B cell (primary cell): ENCODE measurements around the gene RAP1GDS1. TPM values are rescaled to one million over a fixed set of nuclear protein-coding genes. Genes with fewer than 3 reads are reported as not detected.

ENCODE experiments used
- ATAC-seq: fragments of 200-7000 bp; cut with Tn5 transposase; one replicate; pipeline ENCODE4 v1.10.0; 2021; ENCODE audit warnings: low read depth, mild to moderate bottlenecking, moderate number of reproducible peaks, moderate library complexity
- CTCF ChIA-PET: fragments of 350-600 bp; sonication (Branson Sonifier 250); formaldehyde crosslinking; loops from one replicate; lab custom pipeline; 2021; ENCODE audit warnings: antibody characterized with exemption, inconsistent platforms; lab: Charles Lee
- POLR2A ChIA-PET: fragments of 350-600 bp; sonication (Branson Sonifier 250); formaldehyde crosslinking; loops from one replicate; lab custom pipeline; 2021; ENCODE audit warnings: antibody characterized with exemption; lab: Charles Lee
- DNase-seq: peaks from one replicate; pipeline ENCODE4 v3.0.0; 2013
- H2AFZ ChIP-seq: 2 replicates; pipeline ENCODE4 v1.6.1; 2012; ENCODE audit warnings: mild to moderate bottlenecking, low read depth, low read length; ENCODE audit not compliant: insufficient read depth, poor library complexity, severe bottlenecking
- H3K27ac ChIP-seq, 2 donors: 1 replicate in 1 of 2; 2 replicates in 1 of 2; pipeline ENCODE4 v1.5.1; 2012 to 2013; ENCODE audit warnings: low read length in 2 of 2, mild to moderate bottlenecking in 2 of 2, moderate library complexity in 1 of 2
- H3K27me3 ChIP-seq, 4 experiments: fragments of 200-600 bp in 1 of 4; sonication (generic) in 1 of 4; replicated peaks in 1 of 4; 1 replicate in 2 of 4; 2 replicates in 2 of 4; pipeline versions ENCODE4 v1.6.1 to v1.7.0; 2013 to 2016; ENCODE audit warnings: low read length in 3 of 4, mild to moderate bottlenecking in 2 of 4, mixed read lengths in 1 of 4, moderate library complexity in 1 of 4; ENCODE audit not compliant: insufficient read depth in 4 of 4, control insufficient read depth in 3 of 4; ENCODE audit errors: control extremely low read depth in 1 of 4
- H3K36me3 ChIP-seq, 2 experiments: replicated peaks in 1 of 2; 1 replicate in 1 of 2; 2 replicates in 1 of 2; pipeline versions ENCODE4 v1.6.1 to v1.7.1; 2013; ENCODE audit warnings: low read length in 1 of 2; ENCODE audit not compliant: insufficient read depth in 2 of 2, control insufficient read depth in 1 of 2; ENCODE audit errors: control extremely low read depth in 1 of 2, extremely low read depth in 1 of 2
- H3K4me1 ChIP-seq, 2 donors: fragments of 200-600 bp in 1 of 2; sonication (generic) in 1 of 2; 1 replicate in 1 of 2; 2 replicates in 1 of 2; pipeline versions ENCODE4 v1.5.1 to v1.6.1; 2013 to 2017; ENCODE audit warnings: low read length in 2 of 2; ENCODE audit not compliant: control insufficient read depth in 2 of 2, insufficient read depth in 2 of 2
- H3K4me2 ChIP-seq: replicated peaks from 2 replicates; pipeline ENCODE3; 2012; ENCODE audit warnings: mild to moderate bottlenecking, low read depth, low read length; ENCODE audit not compliant: poor library complexity, severe bottlenecking
- H3K4me3 ChIP-seq, 5 experiments: fragments of 200-600 bp in 1 of 5; sonication (generic) in 1 of 5; 1 replicate in 3 of 5; 2 replicates in 2 of 5; pipeline versions ENCODE4 v1.5.1 to v1.7.0; 2011 to 2016; ENCODE audit warnings: low read length in 4 of 5, mild to moderate bottlenecking in 4 of 5, low read depth in 2 of 5, control low read depth in 1 of 5, moderate library complexity in 1 of 5; ENCODE audit not compliant: insufficient read depth in 1 of 5; ENCODE audit errors: control extremely low read depth in 1 of 5, extremely low read depth in 1 of 5
- H3K79me2 ChIP-seq: fragments of 200-600 bp; sonication (generic); one replicate; pipeline ENCODE4 v1.6.0; 2016; ENCODE audit warnings: low read length; ENCODE audit not compliant: control insufficient read depth, insufficient read depth
- H3K9ac ChIP-seq: fragments of 200-600 bp; sonication (generic); 2 replicates; pipeline ENCODE4 v1.6.1; 2017; ENCODE audit warnings: mild to moderate bottlenecking, low read length, moderate library complexity
- H3K9me3 ChIP-seq, 3 donors: one replicate each; pipeline versions ENCODE4 v1.6.1 to v1.7.1; 2013; ENCODE audit warnings: low read length in 2 of 3; ENCODE audit not compliant: control insufficient read depth in 2 of 3, insufficient read depth in 1 of 3; ENCODE audit errors: control extremely low read depth in 1 of 3
- H4K20me1 ChIP-seq: 2 replicates; pipeline ENCODE4 v1.6.0; 2012; ENCODE audit warnings: mild to moderate bottlenecking, low read length; ENCODE audit not compliant: insufficient read depth, control insufficient read depth, poor library complexity, severe bottlenecking
- H3K27ac Mint-ChIP-seq: one replicate; pipeline ENCODE4 v1.8.0; 2021; ENCODE audit warnings: mixed read lengths
- H3K27me3 Mint-ChIP-seq: one replicate; pipeline ENCODE4 v1.8.0; 2021; ENCODE audit warnings: mixed read lengths
- H3K4me1 Mint-ChIP-seq: one replicate; pipeline ENCODE4 v1.8.0; 2021; ENCODE audit warnings: mixed read lengths
- H3K4me3 Mint-ChIP-seq: one replicate; pipeline ENCODE4 v1.8.0; 2021; ENCODE audit warnings: mixed read lengths
- H3K9me3 Mint-ChIP-seq: one replicate; pipeline ENCODE4 v1.8.0; 2022; ENCODE audit warnings: mixed read lengths; ENCODE audit not compliant: insufficient read depth
- CTCF ChIP-seq: fragments of 200-600 bp; IDR thresholded peaks from one replicate; pipeline ENCODE4 v1.8.0; 2022; ENCODE audit warnings: antibody characterized with exemption, mild to moderate bottlenecking
- EZH2 ChIP-seq: IDR thresholded peaks from 2 replicates; pipeline ENCODE4 v1.6.1; 2012; ENCODE audit warnings: borderline replicate concordance, low read depth, mild to moderate bottlenecking, moderate library complexity, low read length; ENCODE audit not compliant: insufficient read depth, poor library complexity, severe bottlenecking
- WGBS: methylation state at CpG from one replicate; pipeline ENCODE4 v1.1.5; 2013; ENCODE audit warnings: missing lambda C conversion rate; ENCODE audit not compliant: insufficient coverage; 5-methylcytosine and 5-hydroxymethylcytosine counted together
- intact Hi-C: fragments of 100-400 bp; cut with micrococcal nuclease; formaldehyde crosslinking; loops from one replicate; pipeline ENCODE4 v1.10.0; 2022
- polyA plus RNA-seq: library from polyadenylated mRNA; depleted of rRNA; stranded (reverse); fragments of >200 nt; gene quantifications from 2 replicates; pipeline ENCODE4 v1.2.3, GENCODE V29; 2012
- total RNA-seq, 2 donors: library from RNA; stranded (reverse); fragments of 120-200 nt in 1 of 2; gene quantifications; 1 replicate in 1 of 2; 2 replicates in 1 of 2; pipeline versions ENCODE4 v1.2.3 to v1.2.4, GENCODE V29; 2013 to 2022

Gene RAP1GDS1
- total and polyA plus RNA-seq, 2 donors (not counting 1 experiment from before 2014, with no cell fraction given) = 23.6 to 66.3 TPM

- H3K4me3 ChIP-seq = peak overlapping the region; percentile 1 to 55 (median 37)
Measured at GRCh38 chr4:98467627-98468072, 206.5 kb downstream of the RAP1GDS1 start.

More at GRCh38 chr4:98467627-98468072, 206.5 kb downstream of the RAP1GDS1 start:
- peaks cover 8% of the 10 kb centered on the region for H3K4me1 Mint-ChIP-seq
- DNase-seq = peak; percentile 79
- peak overlapping the region; percentile 54 for H3K9ac ChIP-seq
- H2AFZ ChIP-seq = peak overlapping the region; percentile 79
- no peaks in the 10 kb centered on the region for H3K79me2 ChIP-seq
- no peaks in the 10 kb centered on the region for H4K20me1 ChIP-seq
- ChIA-PET CTCF (interaction anchor here (0.6 to 2.8 kb wide), 49 partner anchors 8 to 995 kb away, joined by 3 to 33 read pairs (median 4); partner anchors contain the start of genes EIF4E, METAP1 and TSPAN5), POLR2A (interaction anchor here (0.7 kb wide), 1 partner anchor 464 kb away, joined by 3 read pairs; no protein-coding TSS in a partner anchor)
- H3K4me2 ChIP-seq = peak overlapping the region; percentile 75
- peak overlapping the region; percentile 16 for H3K27ac Mint-ChIP-seq
- no peak overlapping the region for H3K27ac ChIP-seq
- peaks cover 0 to 3% (median 0%) of the 10 kb centered on the region in 4 experiments for H3K27me3 ChIP-seq
- peak overlapping the region; percentile 79 for H3K4me3 Mint-ChIP-seq
- peaks cover 6 to 7% of the 10 kb centered on the region in 2 donors for H3K4me1 ChIP-seq
- intact Hi-C loops = loop anchor here (1.0 to 2.0 kb wide), 5 partner anchors 317 to 995 kb away; no protein-coding TSS in a partner anchor
- ATAC-seq = peak; percentile 87
- WGBS = 2% methylated on average over 17 of the region's 20 CpGs
- no peaks in the 10 kb centered on the region for H3K9me3 Mint-ChIP-seq
- no peaks in the 10 kb centered on the region for H3K36me3 ChIP-seq
- TF ChIP-seq CTCF (peak; percentile 72), EZH2 (no peak)
- H3K27me3 Mint-ChIP-seq = peaks cover 4% of the 10 kb centered on the region
- no peaks in the 10 kb centered on the region for H3K9me3 ChIP-seq
